Measurements from ENCODE around the gene ATXN1. TPM values are rescaled to one million over a fixed set of nuclear protein-coding genes. Genes with fewer than 3 reads are reported as not detected.

Gene ATXN1
- polyA plus RNA-seq, 1 of the 3 experiments (the other 2 are of a cell fraction), result 7.9 TPM

- no peak for TF ChIP-seq JUND (IDR thresholded peaks at IDR 0.05)
- TF ChIP-seq GABPA (IDR thresholded peaks at IDR 0.05; ENCODE audit: low read depth), result no peak
- TF ChIP-seq TEAD4 (IDR thresholded peaks at IDR 0.05; ENCODE audit: borderline replicate concordance, insufficient read depth), result no peak
- no peak for TF ChIP-seq MEF2A (IDR thresholded peaks at IDR 0.05; ENCODE audit: borderline replicate concordance, low read depth)
- TF ChIP-seq FOXM1 (IDR thresholded peaks at IDR 0.05; ENCODE audit: low read depth), result no peak
- TF ChIP-seq EZH2phosphoT487 (IDR thresholded peaks at IDR 0.05; ENCODE audit: borderline replicate concordance, low read depth), result no peak
- TF ChIP-seq, protein P1, sequence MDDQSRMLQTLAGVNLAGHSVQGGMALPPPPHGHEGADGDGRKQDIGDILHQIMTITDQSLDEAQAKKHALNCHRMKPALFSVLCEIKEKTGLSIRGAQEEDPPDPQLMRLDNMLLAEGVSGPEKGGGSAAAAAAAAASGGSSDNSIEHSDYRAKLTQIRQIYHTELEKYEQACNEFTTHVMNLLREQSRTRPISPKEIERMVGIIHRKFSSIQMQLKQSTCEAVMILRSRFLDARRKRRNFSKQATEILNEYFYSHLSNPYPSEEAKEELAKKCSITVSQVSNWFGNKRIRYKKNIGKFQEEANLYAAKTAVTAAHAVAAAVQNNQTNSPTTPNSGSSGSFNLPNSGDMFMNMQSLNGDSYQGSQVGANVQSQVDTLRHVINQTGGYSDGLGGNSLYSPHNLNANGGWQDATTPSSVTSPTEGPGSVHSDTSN (IDR thresholded peaks at IDR 0.05), result no peak
- TF ChIP-seq, protein P2, sequence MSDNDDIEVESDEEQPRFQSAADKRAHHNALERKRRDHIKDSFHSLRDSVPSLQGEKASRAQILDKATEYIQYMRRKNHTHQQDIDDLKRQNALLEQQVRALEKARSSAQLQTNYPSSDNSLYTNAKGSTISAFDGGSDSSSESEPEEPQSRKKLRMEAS (IDR thresholded peaks at IDR 0.05; ENCODE audit: low read depth), result no peak
- no peak for TF ChIP-seq SIN3A (IDR thresholded peaks at IDR 0.05; ENCODE audit: borderline replicate concordance, low read depth, low read length)
Observed at GRCh38 chr6:16750566-16750965, 10.7 kb downstream of the ATXN1 start (continued).

- Histone ChIP-seq H3K4me2 (no peak overlapping the region), H4K20me1 (ENCODE audit: insufficient read depth) (peaks cover 27% of the 10 kb centered on the region), H3K4me1 (ENCODE audit: control insufficient read depth in 1 of 2, insufficient read depth in 2 of 2, low read depth in 1 of 2, low read length in 1 of 2) (peaks cover 0 to 50% of the 10 kb centered on the region in 2 experiments), H3K4me3 (ENCODE audit: low read depth in 2 of 2, low read length in 1 of 2) (no peak overlapping the region), H3F3A (replicated peaks; ENCODE audit: insufficient read depth) (peaks cover 17% of the 10 kb centered on the region), H3K36me3 (replicated peaks in 1 of 2; ENCODE audit: control insufficient read depth in 1 of 2, insufficient read depth in 2 of 2, low read length in 1 of 2) (peaks cover 9 to 44% of the 10 kb centered on the region in 2 experiments), H3K27ac (ENCODE audit: low read depth in 2 of 2, low read length in 1 of 2) (peak overlapping the region in 1 of 2 experiments; percentile 94; a peak in 1 of 4 replicates), H3K9me3 (no peaks in the 10 kb centered on the region), H3K79me2 (ENCODE audit: insufficient read depth) (peaks cover 96% of the 10 kb centered on the region), H3K27me3 (ENCODE audit: insufficient read depth) (no peaks in the 10 kb centered on the region), H2AFZ (ENCODE audit: low read depth) (no peak overlapping the region), H3K9me2 (no peaks in the 10 kb centered on the region), H3K9ac (no peak overlapping the region)
- TF ChIP-seq FOSL2 (IDR thresholded peaks at IDR 0.05; ENCODE audit: borderline replicate concordance, low read depth), result no peak
- no peak for TF ChIP-seq MEF2A (IDR thresholded peaks at IDR 0.05; ENCODE audit: borderline replicate concordance, low read depth)
- TF ChIP-seq RAD21 (IDR thresholded peaks at IDR 0.05; ENCODE audit: low read length), result no peak
- TF ChIP-seq, protein P1 (IDR thresholded peaks at IDR 0.05), result no peak
- TF ChIP-seq TEAD4 (IDR thresholded peaks at IDR 0.05; ENCODE audit: borderline replicate concordance, insufficient read depth), result no peak
- TF ChIP-seq NFIC (IDR thresholded peaks at IDR 0.05; ENCODE audit: borderline replicate concordance), result no peak
- no peak for TF ChIP-seq NRF1 (IDR thresholded peaks at IDR 0.05; ENCODE audit: low read depth, low read length)
- 95% methylated on average over 10 of the region's 10 CpGs for WGBS (ENCODE audit: low lambda C conversion rate)
- POLR2A ChIA-PET, result no interaction called here
- DNase-seq, result no peak
- CTCF ChIA-PET, result interaction anchor here (1.2 to 1.8 kb wide), 3 partner anchors 11 to 21 kb away, joined by 3 to 8 read pairs (median 4); partner anchors contain the start of gene ATXN1
Observed at GRCh38 chr6:16749516-16750485, 11.5 kb downstream of the ATXN1 start.

Measured in SK-N-SH (cell line).